GM10248 (cell line): ENCODE results near the gene EBF4.

Source experiments
- CTCF ChIA-PET: fragments of 300-600 bp; sonication (Branson Sonifier 250); formaldehyde crosslinking; extraction: SDS; loops from one replicate; lab custom pipeline; 2021; ENCODE audit warnings: antibody characterized with exemption; lab: Yijun Ruan, JAX
- POLR2A ChIA-PET: fragments of 350-650 bp; sonication (Branson Sonifier 250); formaldehyde crosslinking; extraction: SDS; loops from one replicate; lab custom pipeline; 2020; ENCODE audit warnings: antibody characterized with exemption; lab: Yijun Ruan, JAX
- DNase-seq: peaks from one replicate; pipeline ENCODE4 v3.0.0; 2012; ENCODE audit errors: extremely low spot score
- TF ChIP-seq, protein P1 (sequence below): IDR thresholded peaks from 2 replicates; pipeline ENCODE4 v1.5.1; 2012; ENCODE audit warnings: mild to moderate bottlenecking, low read depth; ENCODE audit errors: extremely low read depth, missing control alignments, control extremely low read depth

The EBF4 gene

DNA sequence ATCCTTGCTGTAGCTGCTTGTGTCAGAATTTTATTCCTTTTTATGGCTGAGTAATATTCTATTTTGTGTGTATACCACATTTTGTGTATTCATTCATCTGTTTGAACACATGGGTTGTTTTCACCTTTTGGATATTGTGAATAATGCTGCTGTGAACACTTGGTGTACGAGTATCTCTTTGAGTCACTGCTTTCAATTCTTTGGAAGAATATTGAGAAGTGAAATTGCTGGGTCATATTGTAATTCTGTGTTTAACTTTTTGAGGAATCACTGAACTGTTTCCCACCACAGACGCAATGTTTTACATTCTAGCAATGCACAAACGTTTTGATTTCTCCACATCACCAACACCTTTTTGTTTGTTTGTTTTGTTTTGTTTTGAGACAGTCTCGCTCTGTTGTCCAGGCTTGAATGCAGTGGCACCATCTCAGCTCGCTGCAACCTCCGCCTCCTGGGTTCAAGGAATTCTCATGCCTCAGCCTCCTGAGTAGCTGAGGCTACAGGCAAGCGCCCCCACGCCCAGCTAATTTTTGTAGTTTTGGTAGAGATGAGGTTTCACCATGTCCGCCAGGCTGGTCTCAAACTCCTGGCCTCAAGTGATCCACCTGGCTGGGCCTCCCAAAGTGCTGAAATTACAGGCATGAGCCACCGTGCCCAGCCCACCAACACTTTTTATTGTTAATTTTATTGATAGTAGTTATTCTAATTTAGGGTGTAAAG is 86.2 kb downstream of the EBF4 start:
- ChIA-PET POLR2A (no interaction called here), CTCF (no interaction called here)
- TF ChIP-seq, protein P1, sequence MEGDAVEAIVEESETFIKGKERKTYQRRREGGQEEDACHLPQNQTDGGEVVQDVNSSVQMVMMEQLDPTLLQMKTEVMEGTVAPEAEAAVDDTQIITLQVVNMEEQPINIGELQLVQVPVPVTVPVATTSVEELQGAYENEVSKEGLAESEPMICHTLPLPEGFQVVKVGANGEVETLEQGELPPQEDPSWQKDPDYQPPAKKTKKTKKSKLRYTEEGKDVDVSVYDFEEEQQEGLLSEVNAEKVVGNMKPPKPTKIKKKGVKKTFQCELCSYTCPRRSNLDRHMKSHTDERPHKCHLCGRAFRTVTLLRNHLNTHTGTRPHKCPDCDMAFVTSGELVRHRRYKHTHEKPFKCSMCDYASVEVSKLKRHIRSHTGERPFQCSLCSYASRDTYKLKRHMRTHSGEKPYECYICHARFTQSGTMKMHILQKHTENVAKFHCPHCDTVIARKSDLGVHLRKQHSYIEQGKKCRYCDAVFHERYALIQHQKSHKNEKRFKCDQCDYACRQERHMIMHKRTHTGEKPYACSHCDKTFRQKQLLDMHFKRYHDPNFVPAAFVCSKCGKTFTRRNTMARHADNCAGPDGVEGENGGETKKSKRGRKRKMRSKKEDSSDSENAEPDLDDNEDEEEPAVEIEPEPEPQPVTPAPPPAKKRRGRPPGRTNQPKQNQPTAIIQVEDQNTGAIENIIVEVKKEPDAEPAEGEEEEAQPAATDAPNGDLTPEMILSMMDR = no peak
- no peak for DNase-seq

GRCh38 chr20:2780948-2781347 is 88.4 kb downstream of the EBF4 start:
- no peak for DNase-seq
- POLR2A ChIA-PET = no interaction called here
- CTCF ChIA-PET = no interaction called here
- TF ChIP-seq, protein P1 = no peak

DNA sequence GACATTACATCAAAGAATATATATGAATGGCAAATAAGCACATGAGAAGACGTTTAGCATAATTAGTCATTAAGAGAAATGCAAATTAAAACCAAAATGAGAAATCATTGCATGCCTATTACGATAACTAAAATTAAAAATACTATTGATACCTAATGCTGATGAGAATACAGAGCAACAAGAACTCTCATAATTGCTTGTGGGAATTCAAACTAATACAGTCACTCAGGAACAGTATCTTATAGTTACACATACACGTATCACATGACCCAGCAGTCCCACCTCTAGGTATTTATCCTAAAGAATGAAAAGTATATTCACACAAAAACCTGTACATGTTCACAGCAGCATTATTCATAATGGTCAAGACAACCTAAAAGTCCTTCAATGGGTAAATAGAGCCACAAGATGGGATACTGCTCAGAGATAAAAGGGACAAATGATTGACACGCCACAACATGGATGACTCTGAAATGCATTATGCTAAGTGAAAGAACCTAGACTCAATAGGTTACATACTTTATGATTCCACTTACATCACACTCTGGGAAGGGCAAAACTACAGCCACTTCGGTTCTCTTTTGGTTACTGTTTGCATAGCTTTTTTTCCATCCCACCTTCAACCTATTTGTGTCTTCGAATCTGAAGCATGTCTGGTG is 91.5 kb downstream of the EBF4 start:
- ChIA-PET CTCF (no interaction called here), POLR2A (interaction anchor here (0.7 kb wide), 1 partner anchor 1890 kb away, joined by 5 read pairs; no protein-coding TSS in a partner anchor)
- TF ChIP-seq, protein P1 = no peak
- no peak for DNase-seq

- ChIA-PET CTCF (no interaction called here), POLR2A (no interaction called here)
- TF ChIP-seq, protein P1 = no peak
- no peak for DNase-seq
Measured at GRCh38 chr20:2793471-2793870, 100.9 kb downstream of the EBF4 start.

- TF ChIP-seq, protein P1 = no peak
- DNase-seq = no peak
- CTCF ChIA-PET = interaction anchor here (0.9 kb wide), 1 partner anchor 14 kb away, joined by 3 read pairs; no protein-coding TSS in a partner anchor
- POLR2A ChIA-PET = no interaction called here
Measured at GRCh38 chr20:2794202-2794748, 101.7 kb downstream of the EBF4 start.

DNA sequence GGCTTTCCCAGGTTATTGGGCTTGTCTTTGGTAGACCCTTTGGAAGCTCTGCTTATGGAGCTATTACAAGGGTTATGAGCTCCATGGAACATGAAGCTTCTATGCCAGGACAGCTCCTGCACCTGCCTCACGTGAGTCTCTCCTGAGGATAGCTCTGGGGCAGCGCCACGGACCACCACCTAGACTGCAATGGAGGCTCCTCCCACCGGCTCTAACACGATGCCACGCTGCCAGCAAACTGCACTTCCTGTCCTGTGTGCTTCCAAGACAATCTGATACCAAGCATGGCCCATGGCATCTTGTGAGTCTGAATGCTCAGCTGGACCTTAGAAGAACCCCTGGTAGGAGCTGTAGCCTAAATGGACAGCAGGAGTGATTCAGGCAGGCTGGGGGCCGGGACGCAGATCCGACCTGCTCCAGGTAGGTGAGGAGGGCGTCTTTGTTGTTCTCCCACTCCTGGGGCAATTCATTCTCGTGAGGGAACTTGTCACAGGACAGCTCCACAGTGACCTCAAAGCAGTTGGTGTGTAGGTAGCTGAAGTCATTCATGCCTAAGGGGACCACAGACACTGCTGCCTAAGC is 102.4 kb downstream of the EBF4 start:
- POLR2A ChIA-PET = no interaction called here
- CTCF ChIA-PET = interaction anchor here (0.9 kb wide), 1 partner anchor 15 kb away, joined by 3 read pairs; no protein-coding TSS in a partner anchor
- TF ChIP-seq, protein P1 = no peak
- DNase-seq = no peak
